Astrocyte (in vitro differentiated cells and primary cell): Measurements from ENCODE around the gene MYB. TPM values are rescaled to one million over a fixed set of nuclear protein-coding genes. Genes with fewer than 3 reads are reported as not detected.

Experiments
- DNase-seq: peaks from one replicate; pipeline ENCODE4 v3.0.0-alpha.2; 2010; ENCODE audit warnings: low read depth
- FAIRE-seq: peaks from 2 replicates; lab custom pipeline; 2011; peaks lifted over from hg19 to GRCh38; lab: Jason Lieb, UNC
- H2AFZ ChIP-seq: 2 replicates; pipeline ENCODE4 v1.6.0; 2012; ENCODE audit warnings: low read depth, low read length, inconsistent platforms
- H3K27ac ChIP-seq: 2 replicates; pipeline ENCODE4 v1.5.1; 2011; ENCODE audit warnings: low read depth, low read length, inconsistent platforms
- H3K27me3 ChIP-seq: 2 replicates; pipeline ENCODE4 v1.6.0; 2011; ENCODE audit warnings: low read length, inconsistent platforms; ENCODE audit not compliant: insufficient read depth
- H3K36me3 ChIP-seq: 2 replicates; pipeline ENCODE4 v1.5.1; 2011; ENCODE audit warnings: low read length, inconsistent platforms; ENCODE audit not compliant: insufficient read depth
- H3K4me1 ChIP-seq: 2 replicates; pipeline ENCODE4 v1.5.1; 2011; ENCODE audit warnings: low read length, inconsistent platforms; ENCODE audit not compliant: insufficient read depth
- H3K4me2 ChIP-seq: 2 replicates; pipeline ENCODE4 v1.6.0; 2012; ENCODE audit warnings: low read length, inconsistent platforms
- H3K4me3 ChIP-seq: 2 replicates; pipeline ENCODE4 v1.5.1; 2011; ENCODE audit warnings: low read depth, mild to moderate bottlenecking, low read length, inconsistent platforms; ENCODE audit not compliant: insufficient read depth
- H3K79me2 ChIP-seq: 2 replicates; pipeline ENCODE4 v1.6.0; 2012; ENCODE audit warnings: mild to moderate bottlenecking, low read length, inconsistent platforms; ENCODE audit not compliant: insufficient read depth
- H3K9ac ChIP-seq: 2 replicates; pipeline ENCODE4 v1.6.0; 2012; ENCODE audit warnings: mild to moderate bottlenecking, low read length, inconsistent platforms
- H3K9me3 ChIP-seq: 2 replicates; pipeline ENCODE4 v1.5.1; 2012; ENCODE audit warnings: low read depth, mild to moderate bottlenecking, low read length, inconsistent platforms; ENCODE audit not compliant: insufficient read depth
- H4K20me1 ChIP-seq: 2 replicates; pipeline ENCODE4 v1.6.0; 2012; ENCODE audit warnings: low read length, inconsistent platforms; ENCODE audit not compliant: insufficient read depth
- H3K27ac Mint-ChIP-seq: one replicate; pipeline ENCODE4 v1.8.0; 2021; ENCODE audit warnings: mild to moderate bottlenecking, mixed read lengths; ENCODE audit not compliant: unreplicated experiment
- H3K27me3 Mint-ChIP-seq: one replicate; pipeline ENCODE4 v1.8.0; 2021; ENCODE audit warnings: low read depth, mixed read lengths; ENCODE audit not compliant: unreplicated experiment
- H3K36me3 Mint-ChIP-seq: one replicate; pipeline ENCODE4 v1.8.0; 2021; ENCODE audit warnings: low read depth, mixed read lengths; ENCODE audit not compliant: unreplicated experiment
- H3K4me1 Mint-ChIP-seq: one replicate; pipeline ENCODE4 v1.8.0; 2021; ENCODE audit warnings: low read depth, mixed read lengths; ENCODE audit not compliant: unreplicated experiment
- H3K4me3 Mint-ChIP-seq: one replicate; pipeline ENCODE4 v1.8.0; 2021; ENCODE audit warnings: mild to moderate bottlenecking, moderate library complexity, mixed read lengths; ENCODE audit not compliant: unreplicated experiment
- H3K9me3 Mint-ChIP-seq: one replicate; pipeline ENCODE4 v1.8.0; 2021; ENCODE audit warnings: mild to moderate bottlenecking, mixed read lengths; ENCODE audit not compliant: unreplicated experiment
- CTCF ChIP-seq: IDR thresholded peaks from 2 replicates; pipeline ENCODE4 v1.5.1; 2011; ENCODE audit warnings: low read depth, mild to moderate bottlenecking, inconsistent platforms, low read length, moderate library complexity; ENCODE audit not compliant: insufficient read depth
- EZH2 ChIP-seq: IDR thresholded peaks from 2 replicates; pipeline ENCODE4 v1.6.1; 2012; ENCODE audit warnings: mild to moderate bottlenecking, low read length, inconsistent platforms; ENCODE audit not compliant: insufficient read depth
- total RNA-seq: library from RNA; stranded (reverse); gene quantifications from 2 replicates; pipeline ENCODE4 v1.2.1, GENCODE V29; 2021

MYB gene
- total RNA-seq, 1 donor from 2014 or later: not detected

GRCh38 chr6:135211306-135211702 is 30.2 kb downstream of the MYB start:
- H3K4me3 Mint-ChIP-seq: no peak overlapping the region
- no peaks in the 10 kb centered on the region for H3K79me2 ChIP-seq
- no peak for FAIRE-seq
- H3K9me3 ChIP-seq: no peaks in the 10 kb centered on the region
- no peak overlapping the region for H3K27ac ChIP-seq
- no peak overlapping the region for H2AFZ ChIP-seq
- H3K4me1 ChIP-seq: no peaks in the 10 kb centered on the region
- no peaks in the 10 kb centered on the region for H3K27me3 ChIP-seq
- H3K27ac Mint-ChIP-seq: no peak overlapping the region
- H3K27me3 Mint-ChIP-seq: no peaks in the 10 kb centered on the region
- H3K4me2 ChIP-seq: no peak overlapping the region
- no peak overlapping the region for H3K9ac ChIP-seq
- no peaks in the 10 kb centered on the region for H3K36me3 Mint-ChIP-seq
- TF ChIP-seq EZH2 (no peak), CTCF (no peak)
- no peaks in the 10 kb centered on the region for H4K20me1 ChIP-seq
- no peak for DNase-seq
- H3K9me3 Mint-ChIP-seq: peaks cover 2% of the 10 kb centered on the region
- H3K36me3 ChIP-seq: no peaks in the 10 kb centered on the region
- no peak overlapping the region for H3K4me3 ChIP-seq
- peaks cover 1% of the 10 kb centered on the region for H3K4me1 Mint-ChIP-seq

GRCh38 chr6:135212020-135212806 is 31.1 kb downstream of the MYB start:
- peaks cover 2% of the 10 kb centered on the region for H3K9me3 Mint-ChIP-seq
- DNase-seq (peak; percentile 41), FAIRE-seq (peak; percentile 9)
- H3K4me1 Mint-ChIP-seq: peaks cover 1% of the 10 kb centered on the region
- no peak overlapping the region for H3K27ac Mint-ChIP-seq
- no peak overlapping the region for H3K4me3 Mint-ChIP-seq
- H3K27me3 ChIP-seq: no peaks in the 10 kb centered on the region
- no peaks in the 10 kb centered on the region for H3K36me3 ChIP-seq
- H4K20me1 ChIP-seq: no peaks in the 10 kb centered on the region
- H3K27me3 Mint-ChIP-seq: no peaks in the 10 kb centered on the region
- no peak overlapping the region for H3K4me3 ChIP-seq
- no peaks in the 10 kb centered on the region for H3K79me2 ChIP-seq
- H2AFZ ChIP-seq: no peak overlapping the region
- H3K9ac ChIP-seq: no peak overlapping the region
- no peaks in the 10 kb centered on the region for H3K9me3 ChIP-seq
- peak overlapping the region; percentile 19 for H3K4me2 ChIP-seq
- H3K36me3 Mint-ChIP-seq: no peaks in the 10 kb centered on the region
- H3K27ac ChIP-seq: no peak overlapping the region
- TF ChIP-seq CTCF: no peak
- no peak for TF ChIP-seq EZH2
- no peaks in the 10 kb centered on the region for H3K4me1 ChIP-seq

GRCh38 chr6:135212935-135213334 is 31.8 kb downstream of the MYB start:
- Histone ChIP-seq H4K20me1 (no peaks in the 10 kb centered on the region), H3K4me1 (no peaks in the 10 kb centered on the region), H3K9me3 (no peaks in the 10 kb centered on the region), H3K27ac (no peak overlapping the region), H2AFZ (no peak overlapping the region), H3K4me2 (peak overlapping the region; percentile 19), H3K79me2 (no peaks in the 10 kb centered on the region), H3K27me3 (no peaks in the 10 kb centered on the region), H3K36me3 (no peaks in the 10 kb centered on the region), H3K4me3 (peak overlapping the region; percentile 16), H3K9ac (no peak overlapping the region)
- no peaks in the 10 kb centered on the region for H3K36me3 Mint-ChIP-seq
- DNase-seq (peak; percentile 49), FAIRE-seq (no peak)
- H3K4me1 Mint-ChIP-seq: peaks cover 1% of the 10 kb centered on the region
- no peak overlapping the region for H3K4me3 Mint-ChIP-seq
- no peak overlapping the region for H3K27ac Mint-ChIP-seq
- peaks cover 2% of the 10 kb centered on the region for H3K9me3 Mint-ChIP-seq
- TF ChIP-seq CTCF (no peak), EZH2 (no peak)
- no peaks in the 10 kb centered on the region for H3K27me3 Mint-ChIP-seq
